ENCODE data around the gene CRYBA4.

The CRYBA4 gene

GRCh38 chr22:26621663-26622062 lies at the start of gene CRYBA4:
TSS of gene CRYBA4 (plus strand) at chr22:26621963. CDS start at chr22:26622597, 634 bp downstream.
- DNase-seq (ENCODE audit: low read depth), result no peak

DNA sequence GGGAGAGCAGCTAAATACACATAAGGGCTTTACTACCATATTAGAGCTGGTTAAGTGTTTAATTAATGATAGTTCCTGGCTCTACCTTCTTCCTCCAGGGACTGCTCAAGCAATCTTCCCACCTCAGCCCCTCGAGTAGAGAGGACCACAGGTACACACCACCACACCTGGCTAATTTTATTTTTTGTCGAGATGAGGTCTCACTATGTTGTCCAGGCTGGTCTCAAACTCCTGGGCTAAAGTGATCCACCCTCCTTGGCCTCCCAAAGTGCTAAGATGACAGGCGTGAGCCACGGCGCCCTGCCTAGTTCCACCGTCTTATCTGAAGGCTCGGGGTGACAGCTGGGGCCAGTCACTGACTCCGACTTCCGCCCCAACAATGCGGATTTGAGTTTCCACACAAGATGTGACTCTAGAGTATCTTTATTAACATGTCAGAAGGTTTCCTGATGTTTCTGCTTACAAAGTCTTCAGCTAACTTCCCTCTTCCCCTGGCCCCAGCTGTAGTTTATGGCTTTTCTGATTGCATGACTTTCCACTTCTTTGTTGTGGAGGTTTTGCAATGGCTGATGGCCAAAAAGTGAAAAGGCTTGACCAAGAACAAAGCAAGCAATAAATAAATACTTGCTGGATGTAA lies 48.6 kb upstream of the CRYBA4 start:
- no peak for DNase-seq (ENCODE audit: low read depth)

DNA sequence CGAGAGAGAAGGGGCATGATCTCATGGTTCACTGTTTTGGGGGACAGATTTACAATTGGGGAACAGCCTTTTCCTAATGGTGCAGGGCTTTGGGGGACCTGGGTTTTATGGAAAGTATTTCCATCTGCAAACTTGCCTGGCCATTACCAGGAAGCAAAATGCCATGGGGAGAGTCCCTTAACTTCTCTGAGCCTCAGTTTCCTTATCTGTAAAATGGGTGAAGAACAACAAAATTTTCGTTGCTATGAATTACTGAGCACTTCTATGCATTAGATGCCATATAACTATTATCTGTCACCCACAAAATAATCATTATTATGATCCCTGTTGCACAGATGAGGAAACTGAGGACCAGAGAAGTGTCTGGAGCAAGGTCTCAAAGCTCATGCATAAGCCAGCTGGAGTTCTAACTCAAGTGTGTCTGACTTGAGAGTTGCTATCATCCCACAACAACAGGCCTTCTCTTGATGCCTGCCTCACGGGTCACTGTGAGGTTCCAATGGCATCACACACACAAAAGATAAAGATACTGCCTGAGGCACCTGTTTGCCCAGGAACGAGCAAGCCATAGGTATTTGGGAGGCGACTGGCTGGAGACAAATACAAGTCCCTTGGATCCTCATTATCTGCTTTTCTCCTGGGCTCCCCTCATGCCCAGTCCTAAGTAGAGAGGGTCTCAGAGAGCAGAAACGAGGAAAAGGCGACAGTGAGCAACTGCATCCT lies 47.6 kb upstream of the CRYBA4 start:
- DNase-seq (ENCODE audit: low read depth), result no peak

DNA sequence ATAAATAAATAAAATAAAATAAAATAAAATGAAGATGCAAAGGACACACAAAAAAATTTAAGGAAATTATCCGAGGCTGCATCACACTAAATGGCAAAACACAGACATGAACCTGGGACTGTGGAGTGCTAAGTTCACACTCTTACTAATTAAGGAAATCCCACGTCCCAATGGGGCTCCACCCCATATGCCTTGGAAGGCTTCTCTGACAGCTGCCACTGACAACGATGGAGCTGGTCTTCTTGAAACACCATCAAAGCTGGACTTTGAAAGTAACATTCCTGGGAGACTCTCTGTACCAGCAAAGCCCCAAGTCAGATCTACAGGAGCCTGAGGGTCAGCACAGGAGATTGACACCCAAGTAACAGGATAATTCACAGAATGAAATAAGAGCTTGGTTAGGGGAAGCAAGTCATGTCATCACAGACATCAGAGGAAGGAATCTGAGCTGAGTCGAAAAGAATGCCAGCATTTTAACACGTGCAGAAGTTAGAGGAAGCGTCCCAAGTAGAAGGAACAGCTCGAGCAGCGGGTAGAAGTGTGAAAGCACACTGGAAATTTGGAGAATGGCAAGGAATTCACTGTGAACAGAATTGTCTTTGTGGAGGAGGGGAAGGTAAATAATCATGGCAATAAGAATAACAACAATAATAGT lies 45.6 kb upstream of the CRYBA4 start:
- DNase-seq (ENCODE audit: low read depth), result no peak

GRCh38 chr22:26577081-26577480 lies 44.7 kb upstream of the CRYBA4 start:
- no peak for DNase-seq (ENCODE audit: low read depth)

DNA sequence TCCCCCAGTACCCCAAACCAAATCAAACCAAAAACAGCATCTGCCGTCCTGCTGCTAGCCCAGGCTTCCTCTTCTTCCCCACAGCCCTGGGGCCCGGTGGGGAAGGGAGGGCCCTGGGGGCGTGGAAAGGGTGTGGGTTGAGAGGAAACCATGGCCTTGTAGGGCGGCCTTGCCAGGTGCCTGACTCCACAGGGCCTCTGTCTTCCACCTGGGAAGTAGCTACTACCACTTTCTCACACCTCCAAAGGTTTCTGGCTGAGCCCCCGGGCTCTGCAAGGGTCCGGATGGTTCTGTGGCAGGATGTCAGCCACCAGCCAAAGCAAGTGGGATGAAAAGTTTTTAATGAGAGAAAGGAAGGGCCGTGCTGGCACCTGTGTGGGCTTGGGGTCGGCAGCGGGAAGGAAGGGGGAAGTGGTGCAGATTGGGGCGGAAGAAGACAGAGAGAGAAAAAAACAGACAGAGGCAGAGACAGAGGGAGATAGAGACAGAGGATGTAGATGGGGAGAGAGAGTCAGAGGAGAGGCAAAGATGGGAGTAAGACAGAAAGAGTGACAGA lies 42.4 kb upstream of the CRYBA4 start:
- DNase-seq (ENCODE audit: low read depth), result peak; percentile 25

GRCh38 chr22:26580240-26580962 lies 41.4 kb upstream of the CRYBA4 start:
- no peak for DNase-seq (ENCODE audit: low read depth)

- DNase-seq (ENCODE audit: low read depth), result no peak
These were observed 40.7 kb upstream of the CRYBA4 start for GRCh38 chr22:26581026-26581425.

DNA sequence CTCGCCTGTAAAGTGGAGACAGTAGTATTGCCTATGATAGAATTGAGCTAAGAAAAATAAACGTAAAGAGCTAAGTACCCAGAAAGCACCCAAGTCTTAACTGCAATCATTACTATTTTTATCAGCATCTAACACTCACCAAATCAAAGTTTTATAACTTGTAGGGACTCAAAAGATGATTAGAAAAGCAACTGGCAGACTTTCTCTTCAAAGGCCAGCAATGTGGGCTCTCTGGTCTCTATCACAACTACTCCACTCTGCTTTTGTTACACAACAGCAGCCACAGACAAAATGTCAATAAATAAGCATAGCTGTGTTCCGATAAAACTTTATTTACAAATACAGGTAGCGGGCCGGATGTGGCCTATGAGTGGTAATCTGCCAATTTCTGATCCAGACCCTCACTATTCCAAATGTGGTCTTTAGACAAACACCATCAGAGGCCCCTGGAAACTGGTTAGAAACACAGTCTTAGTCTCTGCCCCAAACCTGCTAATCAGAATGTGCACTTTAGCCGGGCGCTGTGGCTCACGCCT lies 40.1 kb upstream of the CRYBA4 start:
- no peak for DNase-seq (ENCODE audit: low read depth)

GRCh38 chr22:26584010-26584409 lies 37.8 kb upstream of the CRYBA4 start:
- no peak for DNase-seq (ENCODE audit: low read depth)

GRCh38 chr22:26585104-26585790 lies 36.5 kb upstream of the CRYBA4 start:
- DNase-seq (ENCODE audit: low read depth), result no peak

- DNase-seq (ENCODE audit: low read depth), result no peak
These were observed 35.0 kb upstream of the CRYBA4 start for GRCh38 chr22:26586556-26587325.

- DNase-seq (ENCODE audit: low read depth), result no peak
These were observed 33.7 kb upstream of the CRYBA4 start for GRCh38 chr22:26587991-26588613.

DNA sequence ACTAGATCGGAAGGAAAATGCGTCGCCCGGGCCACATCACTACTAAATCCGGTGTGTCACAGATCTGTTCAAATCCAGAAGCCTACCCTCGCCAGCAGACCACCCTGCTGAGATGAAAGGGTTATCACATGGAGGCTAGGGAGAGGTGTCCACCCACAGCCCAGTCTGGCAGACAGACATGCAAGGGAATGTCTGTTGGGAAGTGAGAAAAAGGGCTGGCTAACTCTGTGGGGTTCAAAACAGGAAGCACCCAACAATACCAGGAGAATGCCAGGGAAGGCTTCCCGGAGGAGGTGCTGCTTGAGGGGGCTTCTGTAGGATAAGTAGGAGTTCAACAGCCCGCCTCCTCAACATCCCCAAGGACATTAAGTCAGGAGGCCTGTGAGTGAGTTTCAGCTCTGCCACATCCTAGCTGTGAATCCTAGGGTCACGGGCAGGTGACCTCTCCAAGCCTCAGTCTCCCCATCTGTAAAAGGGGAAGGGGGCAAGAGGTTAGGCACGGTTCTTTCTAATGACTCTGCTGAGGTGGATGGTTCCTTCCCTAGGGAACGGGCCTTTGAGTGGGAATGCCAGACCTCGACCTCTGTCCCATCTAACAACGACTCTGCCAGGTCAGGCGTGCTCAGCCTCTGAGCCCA lies 32.9 kb upstream of the CRYBA4 start:
- DNase-seq (ENCODE audit: low read depth), result no peak

DNA sequence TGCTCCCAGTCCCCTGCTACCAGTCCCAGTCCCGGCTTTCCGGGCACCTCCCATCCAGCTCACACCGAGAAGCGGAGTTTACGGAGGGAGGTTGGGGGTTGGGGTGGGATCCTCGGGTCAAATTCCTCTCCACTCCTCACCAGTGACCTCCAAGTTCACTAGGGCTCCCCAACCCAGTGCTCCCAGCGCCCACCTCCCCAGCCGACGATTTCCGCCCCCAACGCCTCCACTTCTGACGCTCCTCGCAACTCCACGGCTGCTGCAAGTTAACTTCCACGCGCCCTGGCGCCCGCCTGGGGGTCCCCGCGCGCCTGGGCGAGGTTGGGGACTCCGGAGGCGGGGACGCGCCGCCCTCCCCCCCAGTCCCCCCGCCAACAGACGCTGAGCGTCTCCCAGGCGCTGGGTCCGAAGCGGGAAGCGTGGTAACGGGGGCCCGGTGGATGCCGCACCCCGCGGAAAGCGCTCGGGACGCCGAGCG lies 32.4 kb upstream of the CRYBA4 start:
- no peak for DNase-seq (ENCODE audit: low read depth)

DNA sequence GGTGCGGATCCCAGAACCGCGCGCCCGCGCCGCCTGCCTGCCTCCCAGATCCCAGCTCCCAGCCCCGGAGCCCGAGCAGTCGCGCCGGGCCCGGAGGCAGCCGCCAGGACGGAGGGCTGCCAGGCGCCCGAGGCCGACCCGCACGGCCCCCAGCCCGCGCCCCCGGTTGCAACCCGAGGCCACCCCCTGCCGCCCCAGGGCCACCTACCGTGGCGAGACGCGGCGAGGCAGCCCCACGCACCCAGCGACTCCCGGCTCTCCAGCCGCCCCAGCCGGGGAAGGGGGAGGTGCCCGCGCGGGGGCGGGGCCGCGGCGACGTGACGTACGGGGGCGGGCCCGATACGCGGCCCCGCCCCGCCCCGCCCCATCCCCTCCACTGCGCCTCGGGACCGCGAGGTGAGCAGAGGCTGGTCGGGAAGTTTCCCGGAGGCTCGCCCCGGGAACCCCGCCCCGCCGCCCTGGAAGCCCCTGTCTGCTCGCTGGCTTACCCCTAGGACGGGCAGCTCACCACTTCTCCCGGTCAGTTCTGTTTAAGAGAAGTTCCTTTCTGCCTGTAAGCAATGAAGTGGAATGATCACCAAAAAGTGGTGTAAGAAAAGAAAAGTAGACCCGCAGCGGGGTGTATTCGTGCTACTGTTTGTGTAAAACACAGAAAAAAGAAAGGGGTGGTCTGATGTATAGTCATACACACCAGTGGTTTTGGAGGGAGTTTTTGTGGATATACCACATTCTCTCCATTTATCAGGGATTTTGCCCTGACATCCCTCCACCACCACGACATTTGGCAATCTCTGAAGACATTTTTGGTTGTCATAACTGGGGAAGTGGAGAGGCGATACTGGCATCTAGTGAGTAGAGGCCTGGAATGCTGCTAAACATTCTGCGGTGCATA lies 31.7 kb upstream of the CRYBA4 start, which contains the start of gene TPST2:
TSS of gene TPST2 (minus strand) at position 288 of the 892 bp plus-strand sequence. CDS start 48,502 bp downstream, outside the sequence.
- peak; percentile 74 for DNase-seq (ENCODE audit: low read depth)

DNA sequence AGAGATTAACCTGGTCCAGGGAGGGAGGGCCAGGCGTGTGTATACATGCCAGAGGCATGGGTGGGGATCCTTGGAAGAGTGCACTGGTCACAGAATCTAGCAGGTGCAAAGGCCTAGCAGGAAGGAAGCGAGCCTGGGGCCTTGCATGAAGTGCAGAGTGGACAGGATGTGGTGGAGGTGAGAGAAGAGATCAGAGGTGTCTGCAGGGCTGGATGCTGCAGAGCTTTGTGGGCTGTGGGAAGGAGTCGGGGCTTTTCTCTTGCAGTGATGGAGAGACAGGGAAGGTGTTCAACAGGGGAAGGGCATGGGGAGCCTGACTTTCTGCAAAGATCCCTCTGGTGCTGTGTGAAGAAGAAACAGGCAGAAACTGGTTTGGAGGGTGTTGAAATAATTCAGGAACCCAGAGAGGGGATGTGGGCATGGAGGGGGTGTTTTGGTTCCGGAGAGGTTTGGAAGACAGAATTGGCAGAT lies 29.3 kb upstream of the CRYBA4 start:
- DNase-seq (ENCODE audit: low read depth), result no peak

DNA sequence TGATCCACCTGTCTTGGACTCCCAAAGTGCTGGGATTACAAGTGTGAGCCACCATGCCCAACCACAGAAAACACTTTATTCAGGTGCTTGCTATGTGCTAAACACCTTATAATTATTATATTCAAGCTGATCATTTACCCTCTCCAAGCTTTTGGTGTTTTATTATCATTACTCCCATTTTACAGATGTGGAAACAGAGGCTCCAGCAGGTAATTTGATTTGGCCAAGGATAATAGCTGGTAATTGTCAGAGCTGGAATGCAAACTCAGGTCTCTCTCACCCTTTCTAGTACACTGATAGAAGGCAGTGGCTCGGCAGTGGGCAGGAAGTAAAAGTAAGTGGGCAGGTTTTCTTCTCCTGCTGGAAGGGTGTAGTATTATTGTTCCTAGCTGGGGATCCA lies 28.0 kb upstream of the CRYBA4 start:
- no peak for DNase-seq (ENCODE audit: low read depth)
